SK-N-SH (cell line): Measurements from ENCODE around the gene TPRG1L. TPM values are rescaled to one million over a fixed set of nuclear protein-coding genes. Genes with fewer than 3 reads are reported as not detected.

Experiments
- CTCF ChIA-PET: fragments of 300-600, 350-600 bp; formaldehyde crosslinking; extraction: SDS; loops from one replicate; lab custom pipeline; 2021; lab: Yijun Ruan, JAX
- POLR2A ChIA-PET: fragments of 350-600 bp; sonication (Branson Sonifier 250); formaldehyde crosslinking; extraction: SDS; loops from one replicate; lab custom pipeline; 2020; ENCODE audit warnings: antibody characterized with exemption, inconsistent platforms; lab: Yijun Ruan, JAX
- DNase-seq: peaks from one replicate; pipeline ENCODE4 v3.0.0; 2012
- H2AFZ ChIP-seq: fragments of 200-600 bp; sonication (generic); 2 replicates; pipeline ENCODE4 v1.8.1; 2016; ENCODE audit warnings: antibody characterized with exemption, mild to moderate bottlenecking, low read depth
- H3F3A ChIP-seq: fragments of 200-600 bp; sonication (generic); replicated peaks from 2 replicates; pipeline ENCODE3; 2016; ENCODE audit warnings: antibody characterized with exemption, mild to moderate bottlenecking; ENCODE audit not compliant: insufficient read depth
- H3K27ac ChIP-seq, 2 experiments: fragments of 200-500 bp in 1 of 2; fragments of 200-600 bp in 1 of 2; sonication (Bioruptor generic) in 1 of 2; sonication (generic), shearing (Covaris generic) in 1 of 2; 2 replicates each; pipeline versions ENCODE4 v1.5.1 to v1.6.1; 2014 to 2016; ENCODE audit warnings: low read depth in 2 of 2, inconsistent platforms in 1 of 2, low read length in 1 of 2, mild to moderate bottlenecking in 1 of 2, mixed read lengths in 1 of 2
- H3K27me3 ChIP-seq: fragments of 200-600 bp; sonication (generic), shearing (Covaris generic); 2 replicates; pipeline ENCODE4 v1.6.1; 2016; ENCODE audit warnings: mixed run types; ENCODE audit not compliant: insufficient read depth
- H3K36me3 ChIP-seq, 2 experiments: fragments of 200-500 bp in 1 of 2; fragments of 200-600 bp in 1 of 2; sonication (Bioruptor generic) in 1 of 2; sonication (generic) in 1 of 2; replicated peaks in 1 of 2; 2 replicates each; pipeline versions ENCODE3 to v1.5.1; 2014 to 2016; ENCODE audit warnings: low read length in 1 of 2, mild to moderate bottlenecking in 1 of 2; ENCODE audit not compliant: insufficient read depth in 2 of 2, control insufficient read depth in 1 of 2
- H3K4me1 ChIP-seq, 2 experiments: fragments of 200-500 bp in 1 of 2; fragments of 200-600 bp in 1 of 2; sonication (Bioruptor generic) in 1 of 2; sonication (generic), shearing (Covaris generic) in 1 of 2; 2 replicates each; pipeline versions ENCODE4 v1.5.1 to v1.6.1; 2014 to 2016; ENCODE audit warnings: low read depth in 1 of 2, low read length in 1 of 2, mixed run types in 1 of 2; ENCODE audit not compliant: insufficient read depth in 2 of 2, control insufficient read depth in 1 of 2
- H3K4me2 ChIP-seq: fragments of 200-600 bp; sonication (generic), shearing (Covaris generic); 2 replicates; pipeline ENCODE4 v1.6.1; 2017; ENCODE audit warnings: mixed run types
- H3K4me3 ChIP-seq, 2 experiments: fragments of 200-500 bp in 1 of 2; fragments of 200-600 bp in 1 of 2; sonication (Bioruptor generic) in 1 of 2; sonication (generic), shearing (Covaris generic) in 1 of 2; 2 replicates each; pipeline versions ENCODE4 v1.5.1 to v1.8.1; 2014 to 2016; ENCODE audit warnings: low read depth in 2 of 2, inconsistent platforms in 1 of 2, low read length in 1 of 2, mild to moderate bottlenecking in 1 of 2, mixed read lengths in 1 of 2, moderate library complexity in 1 of 2
- H3K79me2 ChIP-seq: fragments of 200-600 bp; sonication (generic); 2 replicates; pipeline ENCODE4 v1.8.1; 2017; ENCODE audit warnings: mild to moderate bottlenecking; ENCODE audit not compliant: insufficient read depth
- H3K9ac ChIP-seq: fragments of 200-600 bp; sonication (generic); 2 replicates; pipeline ENCODE4 v1.6.1; 2017; ENCODE audit warnings: mixed run types
- H3K9me2 ChIP-seq: fragments of 200-600 bp; sonication (generic); 2 replicates; pipeline ENCODE4 v1.6.1; 2017; ENCODE audit warnings: mixed run types
- H3K9me3 ChIP-seq: fragments of 200-600 bp; sonication (generic); 2 replicates; pipeline ENCODE4 v1.6.1; 2017; ENCODE audit warnings: mixed run types, mild to moderate bottlenecking, moderate library complexity
- H4K20me1 ChIP-seq: fragments of 200-600 bp; sonication (generic); 2 replicates; pipeline ENCODE4 v1.6.1; 2017; ENCODE audit warnings: mild to moderate bottlenecking, mixed run types; ENCODE audit not compliant: insufficient read depth
- CHD2 ChIP-seq: fragments of 150-350 bp; IDR thresholded peaks from 2 replicates; pipeline ENCODE4 v1.6.1; 2018; ENCODE audit warnings: low read length; ENCODE audit not compliant: partially characterized antibody
- ELF1 ChIP-seq: IDR thresholded peaks from 2 replicates; pipeline ENCODE4 v1.4.0; 2012
- EP300 ChIP-seq, 2 experiments: IDR thresholded peaks; 2 replicates each; pipeline versions ENCODE4 v1.4.0 to v1.6.1; 2012; ENCODE audit warnings: borderline replicate concordance in 1 of 2, low read depth in 1 of 2, low read length in 1 of 2
- FOSL2 ChIP-seq: IDR thresholded peaks from 2 replicates; pipeline ENCODE4 v1.4.0; 2012; ENCODE audit warnings: low read depth, mild to moderate bottlenecking, moderate library complexity, borderline replicate concordance
- FOXJ3 ChIP-seq: sonication (generic); formaldehyde crosslinking; IDR thresholded peaks from 2 replicates; pipeline ENCODE4 v1.5.1; 2020; ENCODE audit warnings: mild to moderate bottlenecking, missing genetic modification reagents
- FOXM1 ChIP-seq: IDR thresholded peaks from 2 replicates; pipeline ENCODE4 v1.4.0; 2012; ENCODE audit warnings: low read depth, mild to moderate bottlenecking
- GABPA ChIP-seq: IDR thresholded peaks from 2 replicates; pipeline ENCODE4 v1.4.0; 2012; ENCODE audit warnings: low read depth, mild to moderate bottlenecking
- GATA2 ChIP-seq: sonication (generic); formaldehyde crosslinking; IDR thresholded peaks from 2 replicates; pipeline ENCODE4 v1.5.0; 2020; ENCODE audit warnings: mild to moderate bottlenecking, missing genetic modification reagents
- JUND ChIP-seq: IDR thresholded peaks from 2 replicates; pipeline ENCODE4 v1.4.0; 2012
- MEF2A ChIP-seq: IDR thresholded peaks from 2 replicates; pipeline ENCODE4 v1.4.0; 2012; ENCODE audit warnings: low read depth, borderline replicate concordance
- NRF1 ChIP-seq: IDR thresholded peaks from 2 replicates; pipeline ENCODE4 v1.6.1; 2012; ENCODE audit warnings: low read depth, mild to moderate bottlenecking, low read length
- POLR2AphosphoS5 ChIP-seq: IDR thresholded peaks from 2 replicates; pipeline ENCODE4 v1.6.1; 2012; ENCODE audit warnings: low read depth, low read length
- RAD21 ChIP-seq: IDR thresholded peaks from 2 replicates; pipeline ENCODE4 v1.6.1; 2012; ENCODE audit warnings: mild to moderate bottlenecking, low read length
- RCOR1 ChIP-seq: fragments of 150-350 bp; IDR thresholded peaks from 2 replicates; pipeline ENCODE4 v1.6.1; 2017; ENCODE audit warnings: antibody characterized with exemption, low read length
- RFX5 ChIP-seq: IDR thresholded peaks from 2 replicates; pipeline ENCODE4 v1.6.1; 2012; ENCODE audit warnings: mild to moderate bottlenecking, improper control_type of control experiment, low read length
- SMC3 ChIP-seq: IDR thresholded peaks from 2 replicates; pipeline ENCODE4 v1.6.1; 2012; ENCODE audit warnings: low read depth, low read length, improper control_type of control experiment
- TAF1 ChIP-seq: IDR thresholded peaks from 2 replicates; pipeline ENCODE4 v1.6.1; 2012; ENCODE audit warnings: low read depth, mild to moderate bottlenecking, low read length, moderate library complexity, borderline replicate concordance
- TEAD4 ChIP-seq: IDR thresholded peaks from 2 replicates; pipeline ENCODE4 v1.4.0; 2012; ENCODE audit warnings: mild to moderate bottlenecking, borderline replicate concordance; ENCODE audit not compliant: insufficient read depth
- WGBS: methylation state at CpG from one replicate; pipeline ENCODE4 v1.1.6; 2017; ENCODE audit warnings: low lambda C conversion rate; 5-methylcytosine and 5-hydroxymethylcytosine counted together
- polyA plus RNA-seq, 3 experiments: library from polyadenylated mRNA; depleted of rRNA; stranded (reverse); fragments of >200 nt; gene quantifications; 2 replicates each; pipeline ENCODE4 v1.2.3, GENCODE V29; 2012
- TF ChIP-seq, protein P1 (sequence below): fragments of 150-350 bp; IDR thresholded peaks from 2 replicates; pipeline ENCODE4 v1.6.1; 2017; ENCODE audit warnings: antibody characterized with exemption, low read length, low read depth, borderline replicate concordance
- TF ChIP-seq, protein P2 (sequence below): IDR thresholded peaks from 2 replicates; pipeline ENCODE4 v1.4.0; 2012; ENCODE audit warnings: low read depth, borderline replicate concordance
- TF ChIP-seq, protein P3 (sequence below): IDR thresholded peaks from 2 replicates; pipeline ENCODE4 v1.4.0; 2012; ENCODE audit warnings: low read depth

The TPRG1L gene
- polyA plus RNA-seq, 1 of the 3 experiments (the other 2 are of a cell fraction), result 25.9 TPM

DNA sequence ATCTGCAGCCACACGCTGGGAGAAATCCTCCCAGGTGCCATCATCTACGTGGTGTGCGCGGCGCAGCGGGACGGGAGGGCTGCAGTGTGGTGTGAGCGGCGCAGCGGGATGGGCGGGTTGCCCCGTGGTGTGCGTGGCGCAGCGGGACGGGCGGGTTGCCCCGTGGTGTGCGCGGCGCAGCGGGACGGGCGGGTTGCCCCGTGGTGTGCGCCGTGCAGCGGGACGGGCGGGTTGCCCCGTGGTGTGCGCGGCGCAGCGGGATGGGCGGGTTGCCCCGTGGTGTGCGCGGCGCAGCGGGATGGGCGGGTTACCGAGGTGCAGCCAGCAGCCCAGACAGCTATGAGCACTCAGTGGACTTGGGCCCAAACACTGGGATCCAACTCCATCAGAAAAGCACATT is 20.4 kb downstream of the TPRG1L start:
- ChIA-PET POLR2A (no interaction called here), CTCF (interaction anchor here (0.7 to 1.3 kb wide), 3 partner anchors 27 to 31 kb away, joined by 3 to 4 read pairs (median 3); no protein-coding TSS in a partner anchor)
- Histone ChIP-seq H3K9ac (no peak overlapping the region), H3K4me2 (no peak overlapping the region), H3K4me1 (peaks cover 0 to 9% of the 10 kb centered on the region in 2 experiments; a peak in 2 of 4 replicates), H3K27me3 (no peaks in the 10 kb centered on the region), H3K36me3 (peaks cover 11 to 52% of the 10 kb centered on the region in 2 experiments), H3K9me3 (no peaks in the 10 kb centered on the region), H3K27ac (no peak overlapping the region), H3K9me2 (no peaks in the 10 kb centered on the region), H2AFZ (no peak overlapping the region), H3F3A (no peaks in the 10 kb centered on the region), H3K4me3 (no peak overlapping the region), H3K79me2 (peaks cover 19% of the 10 kb centered on the region), H4K20me1 (no peaks in the 10 kb centered on the region)
- no peak for TF ChIP-seq RFX5
- no peak for TF ChIP-seq EP300 (IDR thresholded peaks at IDR 0.05; ENCODE audit: borderline replicate concordance in 1 of 2, low read depth in 1 of 2, low read length in 1 of 2)
- TF ChIP-seq TEAD4, result no peak
- TF ChIP-seq RCOR1, result no peak
- no peak for TF ChIP-seq POLR2AphosphoS5
- TF ChIP-seq NRF1, result no peak
- TF ChIP-seq, protein P1, sequence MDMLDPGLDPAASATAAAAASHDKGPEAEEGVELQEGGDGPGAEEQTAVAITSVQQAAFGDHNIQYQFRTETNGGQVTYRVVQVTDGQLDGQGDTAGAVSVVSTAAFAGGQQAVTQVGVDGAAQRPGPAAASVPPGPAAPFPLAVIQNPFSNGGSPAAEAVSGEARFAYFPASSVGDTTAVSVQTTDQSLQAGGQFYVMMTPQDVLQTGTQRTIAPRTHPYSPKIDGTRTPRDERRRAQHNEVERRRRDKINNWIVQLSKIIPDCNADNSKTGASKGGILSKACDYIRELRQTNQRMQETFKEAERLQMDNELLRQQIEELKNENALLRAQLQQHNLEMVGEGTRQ, result no peak
- TF ChIP-seq FOSL2, result no peak
- TF ChIP-seq, protein P2, sequence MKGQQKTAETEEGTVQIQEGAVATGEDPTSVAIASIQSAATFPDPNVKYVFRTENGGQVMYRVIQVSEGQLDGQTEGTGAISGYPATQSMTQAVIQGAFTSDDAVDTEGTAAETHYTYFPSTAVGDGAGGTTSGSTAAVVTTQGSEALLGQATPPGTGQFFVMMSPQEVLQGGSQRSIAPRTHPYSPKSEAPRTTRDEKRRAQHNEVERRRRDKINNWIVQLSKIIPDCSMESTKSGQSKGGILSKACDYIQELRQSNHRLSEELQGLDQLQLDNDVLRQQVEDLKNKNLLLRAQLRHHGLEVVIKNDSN, result no peak
- TF ChIP-seq MEF2A, result no peak
- no peak for TF ChIP-seq CHD2
- no peak for TF ChIP-seq FOXM1
- no peak for TF ChIP-seq ELF1
- 96% methylated on average over 39 of the region's 43 CpGs for WGBS
- no peak for DNase-seq

DNA sequence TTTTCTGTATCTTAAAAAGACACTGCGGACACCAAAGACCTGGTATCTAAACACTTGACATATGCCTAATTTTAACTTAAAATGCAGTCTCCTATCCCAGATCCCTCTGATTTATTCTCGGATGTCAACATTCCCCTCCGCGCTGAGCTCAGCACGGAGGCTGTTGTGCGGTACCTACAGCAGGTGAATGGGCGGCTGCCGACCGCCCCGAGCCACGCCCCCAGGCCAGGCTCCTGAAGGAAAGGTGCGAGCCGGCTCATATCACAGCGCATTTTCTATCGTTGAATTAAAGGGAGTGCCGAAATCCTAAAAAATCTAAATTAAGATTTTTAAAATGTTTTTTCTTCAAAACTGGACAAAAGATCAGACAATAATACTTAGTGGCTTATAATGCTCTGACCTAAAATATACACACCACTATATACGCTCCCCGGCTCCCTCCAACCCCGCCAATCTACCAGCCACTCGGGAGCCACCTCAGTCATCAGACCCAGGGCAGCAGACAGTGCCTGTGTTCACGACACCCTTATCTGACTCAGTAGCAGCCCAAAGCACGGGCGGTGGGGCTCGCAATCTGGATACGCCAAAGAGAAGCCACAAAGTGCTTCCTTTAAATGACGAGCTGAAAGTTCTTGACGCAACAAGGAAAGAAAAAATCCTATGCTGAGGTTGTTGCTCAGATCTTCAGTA is 21.0 kb downstream of the TPRG1L start:
- no peak overlapping the region for H2AFZ ChIP-seq
- no peak overlapping the region for H3K27ac ChIP-seq
- H3K4me1 ChIP-seq, result peaks cover 0 to 9% of the 10 kb centered on the region in 2 experiments; a peak in 2 of 4 replicates
- no peak overlapping the region for H3K9ac ChIP-seq
- H3K79me2 ChIP-seq, result peaks cover 19% of the 10 kb centered on the region
- H3K9me2 ChIP-seq, result no peaks in the 10 kb centered on the region
- H3K36me3 ChIP-seq, result peaks cover 11 to 52% of the 10 kb centered on the region in 2 experiments
- 95% methylated on average over 27 of the region's 27 CpGs for WGBS
- no peaks in the 10 kb centered on the region for H4K20me1 ChIP-seq
- CTCF ChIA-PET, result interaction anchor here (1.3 to 1.6 kb wide), 4 partner anchors 16 to 65 kb away, joined by 3 to 5 read pairs (median 4); no protein-coding TSS in a partner anchor
- H3K4me3 ChIP-seq, result no peak overlapping the region
- TF ChIP-seq, protein P2, result no peak
- TF ChIP-seq TAF1 (no peak), RAD21 (no peak), JUND (no peak), RCOR1 (no peak), GATA2 (CRISPR knock-in tag) (no peak), FOXJ3 (CRISPR knock-in tag) (no peak), ELF1 (no peak), GABPA (no peak), SMC3 (no peak)
- TF ChIP-seq, protein P3, sequence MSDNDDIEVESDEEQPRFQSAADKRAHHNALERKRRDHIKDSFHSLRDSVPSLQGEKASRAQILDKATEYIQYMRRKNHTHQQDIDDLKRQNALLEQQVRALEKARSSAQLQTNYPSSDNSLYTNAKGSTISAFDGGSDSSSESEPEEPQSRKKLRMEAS, result no peak
- TF ChIP-seq, all 33 proteins: peak for 0
- Histone ChIP-seq H3K4me2 (no peak overlapping the region), H3K9me3 (no peaks in the 10 kb centered on the region), H3F3A (no peaks in the 10 kb centered on the region), H3K27me3 (no peaks in the 10 kb centered on the region; the same call in 1 of the 2 replicates)
- no peak for DNase-seq
- POLR2A ChIA-PET, result no interaction called here
